Erythroblast (primary cell): ENCODE measurements around the gene CAMKK1.

Experiments
- DNase-seq, 2 experiments: peaks; one replicate each; lab custom pipeline; 2025; lab: John Stamatoyannopoulos, UW
- GATA1 ChIP-seq: IDR thresholded peaks from 2 replicates; pipeline ENCODE4 v1.6.1; 2011; ENCODE audit warnings: low read depth, mild to moderate bottlenecking, control low read depth, low read length, moderate library complexity
- POLR2A ChIP-seq: IDR thresholded peaks from 2 replicates; pipeline ENCODE4 v1.6.1; 2011; ENCODE audit warnings: mild to moderate bottlenecking, low read length

Gene CAMKK1

GRCh38 chr17:3888343-3889171 lies 4.3 kb downstream of the CAMKK1 start:
- TF ChIP-seq POLR2A (no peak), GATA1 (no peak)
- no peak for DNase-seq

- TF ChIP-seq GATA1 (no peak), POLR2A (no peak)
- DNase-seq = peak in 1 of 2 experiments; percentile 15
Measured at GRCh38 chr17:3887804-3888203, 5.0 kb downstream of the CAMKK1 start.

- no peak for DNase-seq
- TF ChIP-seq GATA1 = no peak
- no peak for TF ChIP-seq POLR2A
Measured at GRCh38 chr17:3887394-3887793, 5.5 kb downstream of the CAMKK1 start.

- DNase-seq = no peak
- TF ChIP-seq POLR2A (no peak), GATA1 (no peak)
Measured at GRCh38 chr17:3886776-3887175, 6.1 kb downstream of the CAMKK1 start.

GRCh38 chr17:3885970-3886369 lies 6.9 kb downstream of the CAMKK1 start:
- DNase-seq = no peak
- TF ChIP-seq POLR2A = no peak
- no peak for TF ChIP-seq GATA1

GRCh38 chr17:3885271-3885670 lies 7.6 kb downstream of the CAMKK1 start:
- DNase-seq = no peak
- TF ChIP-seq POLR2A = no peak
- no peak for TF ChIP-seq GATA1

GRCh38 chr17:3884188-3884587 lies 8.7 kb downstream of the CAMKK1 start:
- TF ChIP-seq POLR2A (no peak), GATA1 (no peak)
- DNase-seq = no peak

GRCh38 chr17:3882276-3882675 lies 10.6 kb downstream of the CAMKK1 start:
- no peak for TF ChIP-seq POLR2A
- no peak for TF ChIP-seq GATA1
- DNase-seq = no peak

GRCh38 chr17:3880983-3881382 lies 11.9 kb downstream of the CAMKK1 start:
- DNase-seq = no peak
- TF ChIP-seq POLR2A (no peak), GATA1 (no peak)

GRCh38 chr17:3879591-3880417 lies 13.0 kb downstream of the CAMKK1 start:
- DNase-seq = no peak
- no peak for TF ChIP-seq POLR2A
- TF ChIP-seq GATA1 = no peak

- DNase-seq = no peak
- TF ChIP-seq GATA1 = no peak
- TF ChIP-seq POLR2A = no peak
Measured at GRCh38 chr17:3879186-3879585, 13.7 kb downstream of the CAMKK1 start.

GRCh38 chr17:3877220-3877619 lies 15.6 kb downstream of the CAMKK1 start:
- TF ChIP-seq POLR2A = no peak
- TF ChIP-seq GATA1 = no peak
- no peak for DNase-seq

GRCh38 chr17:3875317-3875716 lies 17.5 kb downstream of the CAMKK1 start:
- TF ChIP-seq GATA1 = no peak
- no peak for TF ChIP-seq POLR2A
- DNase-seq = no peak

GRCh38 chr17:3873862-3874261 lies 19.0 kb downstream of the CAMKK1 start:
- TF ChIP-seq GATA1 (no peak), POLR2A (no peak)
- no peak for DNase-seq
